Activated CD4-positive, alpha-beta T cell treated with anti-CD3 and anti-CD28 coated beads for 36 hours (primary cell): ENCODE measurements around the gene CRYGN. TPM values are rescaled to one million over a fixed set of nuclear protein-coding genes. Genes with fewer than 3 reads are reported as not detected.

Experiments
- ATAC-seq: fragments of 200-7000 bp; cut with Tn5 transposase; one replicate; pipeline ENCODE4 v1.10.0; 2021; ENCODE audit warnings: mild to moderate bottlenecking, moderate library complexity
- CTCF ChIA-PET: fragments of 350-600 bp; sonication (Branson Sonifier 250); formaldehyde crosslinking; loops from one replicate; lab custom pipeline; 2021; ENCODE audit warnings: antibody characterized with exemption; lab: Charles Lee
- POLR2A ChIA-PET: fragments of 350-600 bp; sonication (Branson Sonifier 250); formaldehyde crosslinking; loops from one replicate; lab custom pipeline; 2021; ENCODE audit warnings: antibody characterized with exemption, inconsistent platforms; lab: Charles Lee
- DNase-seq: peaks from one replicate; pipeline ENCODE4 v3.0.0-alpha.2; 2020
- H3K27ac Mint-ChIP-seq: one replicate; pipeline ENCODE4 v1.8.0; 2021; ENCODE audit warnings: mixed read lengths
- H3K27me3 Mint-ChIP-seq: one replicate; pipeline ENCODE4 v1.8.0; 2021; ENCODE audit warnings: mixed read lengths
- H3K36me3 Mint-ChIP-seq: one replicate; pipeline ENCODE4 v1.8.0; 2021; ENCODE audit warnings: low read depth, mixed read lengths
- H3K4me1 Mint-ChIP-seq: one replicate; pipeline ENCODE4 v1.8.0; 2021; ENCODE audit warnings: mixed read lengths
- H3K4me3 Mint-ChIP-seq: one replicate; pipeline ENCODE4 v1.8.0; 2021; ENCODE audit warnings: mild to moderate bottlenecking, moderate library complexity, mixed read lengths
- H3K9me3 Mint-ChIP-seq: one replicate; pipeline ENCODE4 v1.8.0; 2021; ENCODE audit warnings: low read depth, mixed read lengths
- intact Hi-C, 2 experiments: fragments of 100-400 bp; cut with DNase I in 1 of 2; cut with micrococcal nuclease in 1 of 2; formaldehyde crosslinking; loops; one replicate each; pipeline versions ENCODE4 v1.14.2 to v1.15.1; 2022 to 2024; cut with DNase I, micrococcal nuclease
- total RNA-seq, 2 experiments: library from RNA; stranded (reverse); gene quantifications; one replicate each; pipeline ENCODE4 v1.2.3, GENCODE V29; 2021

Gene CRYGN
- total RNA-seq, 2 experiments from 2014 or later, result 0.11 TPM; not detected in 1

DNA sequence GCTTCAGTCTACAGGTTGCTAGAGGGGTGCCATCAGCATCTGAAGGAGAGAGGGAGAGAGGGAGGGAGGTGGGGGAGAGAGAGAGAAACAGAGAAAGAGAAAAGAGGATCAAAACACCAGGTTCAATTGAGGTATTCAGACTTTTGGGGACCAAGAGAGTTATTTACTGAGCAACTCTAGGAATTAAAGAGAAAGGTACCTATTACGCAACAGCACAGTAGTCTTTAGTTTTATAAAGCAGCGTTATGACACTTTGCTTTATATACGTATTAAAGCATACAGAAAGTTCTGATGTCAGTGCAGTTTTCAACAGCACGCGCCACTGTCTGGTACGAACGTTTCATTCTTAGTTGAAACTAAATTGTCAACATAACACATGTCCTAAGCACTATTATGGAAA, 37.9 kb upstream of the CRYGN start:
- Mint-ChIP-seq H3K36me3 (peaks cover 45% of the 10 kb centered on the region), H3K9me3 (no peaks in the 10 kb centered on the region), H3K27me3 (no peaks in the 10 kb centered on the region)

DNA sequence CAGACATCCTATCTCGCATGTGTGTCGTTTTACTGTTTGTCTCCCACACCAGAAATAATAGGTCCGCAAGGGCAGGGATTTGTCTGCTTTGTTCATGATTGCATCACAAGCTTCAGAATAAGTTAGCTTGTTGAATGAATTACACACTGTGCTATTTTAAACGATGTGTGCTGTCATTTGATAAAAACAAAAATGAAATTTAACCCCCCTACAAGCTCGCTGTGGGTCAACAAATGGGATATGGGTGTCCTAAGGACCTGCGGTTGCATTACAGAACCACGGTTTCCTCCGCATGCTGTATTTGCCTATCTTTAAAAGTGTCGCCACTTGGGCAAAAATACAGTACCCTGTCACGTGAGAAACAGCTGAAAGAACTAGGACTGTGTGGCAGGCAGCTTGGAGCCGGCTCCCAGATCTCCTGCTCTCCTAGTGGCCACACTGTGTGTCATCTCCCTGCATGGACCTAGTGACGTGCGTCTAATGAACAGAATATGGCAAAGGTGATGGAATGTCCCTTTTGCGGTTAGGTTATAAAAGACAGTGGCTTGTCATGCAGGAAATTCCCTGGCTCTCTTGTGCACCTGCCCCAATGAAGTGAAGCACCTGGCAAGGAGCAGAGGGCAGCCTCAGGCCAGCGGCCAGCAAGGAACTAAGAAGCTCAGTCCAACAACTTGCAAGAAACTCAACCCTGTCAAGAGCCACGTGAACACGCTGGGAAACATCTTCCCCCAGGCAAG, 32.9 kb upstream of the CRYGN start:
- Mint-ChIP-seq H3K9me3 (no peaks in the 10 kb centered on the region), H3K27ac (peak overlapping the region; percentile 53), H3K36me3 (peaks cover 65% of the 10 kb centered on the region), H3K4me3 (no peak overlapping the region), H3K4me1 (peaks cover 44% of the 10 kb centered on the region), H3K27me3 (no peaks in the 10 kb centered on the region)
- CTCF ChIA-PET, result interaction anchor here (0.6 to 1.6 kb wide), 3 partner anchors 12 to 37 kb away, joined by 3 to 5 read pairs (median 3); no protein-coding TSS in a partner anchor
- DNase-seq (no peak), ATAC-seq (no peak)
- intact Hi-C loops, result loop anchor here (2.0 to 5.0 kb wide), 2 partner anchors 44 to 58 kb away; partner anchors contain the start of gene RHEB (in 1 of the 2)
- POLR2A ChIA-PET, result no interaction called here

More for the DNA sequence above, 37.9 kb upstream of the CRYGN start:
- intact Hi-C loops, result no loop called here
- H3K4me1 Mint-ChIP-seq, result peaks cover 22% of the 10 kb centered on the region
- no peak overlapping the region for H3K4me3 Mint-ChIP-seq
- ChIA-PET POLR2A (no interaction called here), CTCF (interaction anchor here (0.6 to 1.8 kb wide), 3 partner anchors 16 to 30 kb away, joined by 3 to 4 read pairs (median 3); no protein-coding TSS in a partner anchor)
- H3K27ac Mint-ChIP-seq, result no peak overlapping the region
- ATAC-seq (no peak), DNase-seq (no peak)

DNA sequence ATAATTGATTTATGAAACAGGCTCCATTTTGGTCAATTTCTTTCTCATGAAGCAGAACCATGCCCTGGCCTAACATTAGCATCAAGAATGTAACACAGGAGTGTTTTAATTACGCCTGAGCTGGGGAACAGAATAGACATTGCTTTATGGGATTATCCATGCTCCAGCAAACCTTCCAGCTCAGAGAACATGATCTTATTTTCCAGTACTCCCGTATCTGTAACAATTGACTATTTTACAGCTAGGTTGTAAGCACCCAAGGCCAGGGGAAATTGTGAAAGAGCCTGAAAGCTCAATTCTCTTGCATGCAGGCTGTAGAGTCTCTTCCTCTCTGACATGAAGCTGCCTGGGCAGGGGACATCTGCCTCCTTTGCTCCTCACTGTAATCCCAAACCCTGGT, 30.8 kb upstream of the CRYGN start:
- ATAC-seq, result no peak
- DNase-seq, result no peak
- intact Hi-C loops, result loop anchor here (2.0 to 5.0 kb wide), 2 partner anchors 44 to 47 kb away; partner anchors contain the start of gene RHEB (in 1 of the 2)
- H3K27ac Mint-ChIP-seq, result no peak overlapping the region
- H3K4me1 Mint-ChIP-seq, result peaks cover 44% of the 10 kb centered on the region
- H3K4me3 Mint-ChIP-seq, result no peak overlapping the region
- CTCF ChIA-PET, result interaction anchor here (0.7 to 1.0 kb wide), 2 partner anchors 16 to 683 kb away, joined by 3 read pairs; no protein-coding TSS in a partner anchor
- H3K9me3 Mint-ChIP-seq, result no peaks in the 10 kb centered on the region
- H3K27me3 Mint-ChIP-seq, result no peaks in the 10 kb centered on the region
- H3K36me3 Mint-ChIP-seq, result peaks cover 73% of the 10 kb centered on the region
- POLR2A ChIA-PET, result interaction anchor here (0.6 kb wide), 1 partner anchor 47 kb away, joined by 3 read pairs; no protein-coding TSS in a partner anchor

DNA sequence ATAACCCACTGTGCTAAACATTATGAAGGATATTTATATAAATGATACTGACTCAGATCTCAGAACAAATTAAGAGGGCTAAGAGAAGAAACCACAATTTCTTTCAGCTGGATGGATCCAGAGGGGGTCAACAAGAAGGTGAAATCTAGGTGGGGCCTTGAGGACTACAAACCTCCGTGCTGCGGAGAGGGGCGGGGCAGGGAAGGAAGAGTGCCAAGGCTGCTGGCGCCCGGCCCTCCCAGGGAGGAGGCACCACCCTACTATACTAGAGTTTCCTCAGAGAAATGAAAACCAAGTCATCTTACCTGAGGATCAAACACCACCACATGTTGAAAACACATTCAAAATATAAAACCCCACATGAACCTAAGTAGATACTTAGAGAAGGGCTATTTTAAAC, 29.3 kb upstream of the CRYGN start:
- POLR2A ChIA-PET, result no interaction called here
- no peak for DNase-seq
- H3K27ac Mint-ChIP-seq, result no peak overlapping the region
- no peak for ATAC-seq
- no peaks in the 10 kb centered on the region for H3K27me3 Mint-ChIP-seq
- CTCF ChIA-PET, result no interaction called here
- no peak overlapping the region for H3K4me3 Mint-ChIP-seq
- H3K4me1 Mint-ChIP-seq, result peaks cover 44% of the 10 kb centered on the region
- intact Hi-C loops, result no loop called here
- no peaks in the 10 kb centered on the region for H3K9me3 Mint-ChIP-seq
- peaks cover 83% of the 10 kb centered on the region for H3K36me3 Mint-ChIP-seq

DNA sequence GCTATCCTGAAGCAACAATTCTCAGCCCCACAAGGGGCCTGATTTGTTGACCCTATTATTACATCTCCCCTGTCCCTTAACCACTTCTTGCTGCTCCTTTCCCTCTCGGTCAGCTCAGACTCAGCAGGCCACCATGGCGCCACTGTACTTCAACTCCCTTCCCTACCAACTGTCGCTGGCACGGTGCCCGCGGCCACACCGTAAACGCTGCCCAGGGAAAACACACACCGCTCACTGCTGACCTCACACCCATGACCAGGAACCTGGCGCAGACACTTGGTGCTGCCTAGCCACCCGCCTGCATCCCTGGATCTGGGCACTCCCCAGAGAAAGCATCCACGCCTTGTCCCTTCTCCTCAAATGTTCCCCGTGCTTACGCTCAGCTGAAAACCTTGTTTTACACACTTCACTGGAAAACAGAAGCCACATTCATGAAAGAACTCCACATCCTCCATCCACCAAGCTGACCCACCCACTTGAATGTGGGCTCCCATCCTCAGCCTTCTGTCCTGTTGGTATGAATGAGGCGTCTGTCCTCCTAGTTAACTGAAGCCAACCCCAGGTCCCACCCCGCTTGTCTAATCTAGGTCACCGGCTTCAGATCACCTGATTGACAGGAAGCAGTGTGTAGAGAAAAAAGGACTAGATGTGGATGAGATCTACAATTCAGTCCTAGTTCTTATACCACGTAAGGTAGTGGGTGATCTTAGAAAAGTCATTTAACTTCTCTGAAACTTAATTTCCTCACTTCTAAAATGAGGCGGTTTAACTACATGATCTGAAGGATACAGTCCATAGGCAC, 28.5 kb upstream of the CRYGN start:
- H3K9me3 Mint-ChIP-seq, result peaks cover 7% of the 10 kb centered on the region
- DNase-seq (no peak), ATAC-seq (no peak)
- intact Hi-C loops, result no loop called here
- H3K27ac Mint-ChIP-seq, result peak overlapping the region; percentile 40
- CTCF ChIA-PET, result interaction anchor here (1.2 kb wide), 1 partner anchor 24 kb away, joined by 3 read pairs; no protein-coding TSS in a partner anchor
- no peak overlapping the region for H3K4me3 Mint-ChIP-seq
- H3K27me3 Mint-ChIP-seq, result no peaks in the 10 kb centered on the region
- peaks cover 80% of the 10 kb centered on the region for H3K36me3 Mint-ChIP-seq
- POLR2A ChIA-PET, result no interaction called here
- peaks cover 37% of the 10 kb centered on the region for H3K4me1 Mint-ChIP-seq

DNA sequence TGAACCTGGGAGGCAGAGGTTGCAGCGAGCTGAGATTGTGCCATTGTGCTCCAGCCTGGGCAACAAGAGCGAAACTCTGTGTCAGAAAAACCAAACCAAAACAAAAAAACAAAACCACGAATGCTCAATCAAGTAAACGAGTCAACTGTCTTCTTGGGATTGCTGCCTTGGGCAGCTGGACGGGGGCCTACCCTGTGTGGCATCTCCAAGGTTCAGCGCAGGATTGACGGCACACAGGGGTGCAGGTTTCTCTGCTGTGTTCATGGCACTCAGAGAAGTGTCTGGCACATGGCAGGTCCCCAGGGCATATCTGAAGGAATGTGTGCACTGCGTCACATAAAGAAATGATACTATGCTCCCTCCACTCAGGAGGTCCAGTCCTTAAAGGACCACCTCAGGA, 25.2 kb upstream of the CRYGN start:
- Mint-ChIP-seq H3K27ac (no peak overlapping the region), H3K27me3 (peaks cover 4% of the 10 kb centered on the region), H3K4me3 (no peak overlapping the region), H3K9me3 (peaks cover 23% of the 10 kb centered on the region), H3K4me1 (peaks cover 12% of the 10 kb centered on the region), H3K36me3 (peaks cover 61% of the 10 kb centered on the region)
- DNase-seq (no peak), ATAC-seq (no peak)
- intact Hi-C loops, result no loop called here
- ChIA-PET POLR2A (no interaction called here), CTCF (no interaction called here)

DNA sequence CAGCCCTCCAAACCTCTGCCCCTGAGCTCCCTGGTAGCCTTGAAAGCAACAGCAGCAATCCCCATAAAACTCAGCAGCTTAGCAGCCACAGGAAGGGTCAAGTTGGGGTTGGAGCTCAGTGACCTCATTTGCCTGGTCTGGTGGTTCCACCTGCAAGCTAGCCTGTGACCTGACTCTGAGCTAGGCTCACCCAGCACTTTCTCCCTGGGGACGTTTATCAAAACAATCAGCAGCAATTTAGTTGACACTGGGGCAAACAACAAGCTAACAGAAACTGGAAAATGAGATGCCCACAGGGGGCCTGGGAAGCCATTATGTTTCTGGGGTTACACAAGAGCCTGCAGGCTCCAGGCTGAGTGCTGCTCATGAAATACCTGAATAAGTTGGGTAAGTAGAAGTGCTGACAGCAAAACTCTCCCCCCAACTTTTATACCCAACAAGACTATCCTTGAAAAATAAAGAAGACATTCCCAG, 22.4 kb upstream of the CRYGN start:
- Mint-ChIP-seq H3K27me3 (peaks cover 4% of the 10 kb centered on the region), H3K9me3 (peaks cover 23% of the 10 kb centered on the region), H3K27ac (no peak overlapping the region), H3K4me3 (no peak overlapping the region), H3K36me3 (peaks cover 34% of the 10 kb centered on the region), H3K4me1 (no peaks in the 10 kb centered on the region)
- intact Hi-C loops, result no loop called here
- CTCF ChIA-PET, result interaction anchor here (0.7 to 1.9 kb wide), 4 partner anchors 12 to 49 kb away, joined by 3 to 4 read pairs (median 4); no protein-coding TSS in a partner anchor
- POLR2A ChIA-PET, result no interaction called here
- DNase-seq, result no peak
- ATAC-seq, result no peak

DNA sequence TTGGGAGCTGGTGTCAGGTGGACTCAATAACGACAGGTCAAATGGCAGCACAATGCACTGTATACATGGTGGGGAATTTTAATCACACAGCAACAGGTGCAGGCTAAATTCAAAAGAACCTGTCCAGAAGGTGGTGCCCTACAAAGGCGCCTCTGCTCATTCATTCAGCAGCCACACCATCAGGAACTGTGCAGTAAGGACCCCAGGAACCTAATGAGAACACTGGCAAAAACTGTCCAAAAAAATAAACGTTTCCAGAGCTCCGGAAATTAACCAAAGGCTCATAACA, 21.9 kb upstream of the CRYGN start:
- CTCF ChIA-PET, result interaction anchor here (0.7 to 1.1 kb wide), 3 partner anchors 24 to 53 kb away, joined by 3 to 5 read pairs (median 3); no protein-coding TSS in a partner anchor
- DNase-seq (no peak), ATAC-seq (no peak)
- Mint-ChIP-seq H3K4me3 (no peak overlapping the region), H3K27me3 (peaks cover 4% of the 10 kb centered on the region), H3K27ac (no peak overlapping the region), H3K9me3 (peaks cover 23% of the 10 kb centered on the region), H3K4me1 (no peaks in the 10 kb centered on the region), H3K36me3 (peaks cover 30% of the 10 kb centered on the region)
- intact Hi-C loops, result no loop called here
- POLR2A ChIA-PET, result no interaction called here

DNA sequence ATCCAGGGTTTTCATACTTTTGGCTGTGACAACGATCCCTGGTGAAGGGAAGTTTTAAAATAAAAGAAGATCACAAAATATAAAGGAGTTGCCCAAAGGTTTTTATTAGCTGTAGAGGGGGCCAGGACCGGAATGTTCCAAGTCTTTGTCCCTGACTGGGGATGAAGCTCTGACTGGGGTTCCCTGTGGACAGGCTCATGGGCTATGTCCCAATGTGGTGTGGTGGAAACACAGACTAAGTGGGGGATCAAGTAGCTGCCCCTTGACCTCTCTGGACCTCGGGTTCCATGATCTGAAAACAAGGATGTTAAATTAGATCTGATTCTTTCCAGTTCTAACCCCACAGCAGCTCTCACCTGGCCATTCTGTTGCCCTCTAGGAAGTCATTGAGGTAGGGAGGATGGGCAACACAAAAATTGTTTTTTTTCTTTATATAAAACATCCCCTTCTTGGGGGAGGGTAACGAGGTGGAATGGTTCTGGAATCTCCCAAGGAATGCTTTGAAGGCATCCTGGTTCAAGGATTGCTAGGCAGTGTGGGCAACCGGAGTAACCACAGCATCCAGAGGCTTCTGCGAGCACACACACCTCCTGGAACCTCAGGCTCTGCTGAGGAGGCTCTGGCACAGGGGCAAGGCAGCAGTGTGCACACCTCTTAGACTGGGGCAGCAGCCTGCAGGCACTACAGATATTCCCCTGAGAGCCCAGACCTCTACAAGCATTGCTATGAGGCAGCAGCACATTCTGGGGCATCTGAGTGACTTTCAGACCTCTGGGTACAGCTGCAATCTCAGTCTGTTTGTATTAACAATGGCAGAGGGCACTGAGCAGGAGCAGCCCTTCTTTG, 21.4 kb upstream of the CRYGN start:
- ATAC-seq, result no peak

DNA sequence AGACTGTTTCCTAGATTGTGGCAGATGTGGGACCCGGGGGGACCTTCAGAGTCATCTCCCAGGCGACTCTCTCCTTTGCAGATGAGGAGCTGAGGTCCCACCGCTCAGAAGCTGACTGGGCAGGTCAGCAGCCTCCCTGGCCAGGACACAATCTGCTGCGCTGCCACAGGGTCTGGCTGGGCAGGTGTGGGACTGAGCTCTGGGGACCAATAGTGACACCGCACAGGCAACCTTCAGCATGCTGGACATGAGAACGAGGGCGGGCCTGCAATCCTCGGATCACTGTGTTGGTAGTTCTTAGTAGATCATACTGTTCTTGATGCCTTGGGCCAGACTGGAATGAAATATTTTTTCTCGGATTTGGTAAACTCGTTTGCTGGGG, 20.5 kb upstream of the CRYGN start:
- Mint-ChIP-seq H3K36me3 (peaks cover 20% of the 10 kb centered on the region), H3K27ac (no peak overlapping the region), H3K4me3 (no peak overlapping the region), H3K9me3 (peaks cover 23% of the 10 kb centered on the region), H3K4me1 (no peaks in the 10 kb centered on the region), H3K27me3 (peaks cover 4% of the 10 kb centered on the region)
- CTCF ChIA-PET, result interaction anchor here (0.7 to 2.3 kb wide), 4 partner anchors 11 to 94 kb away, joined by 3 to 7 read pairs (median 4); no protein-coding TSS in a partner anchor
- intact Hi-C loops, result no loop called here
- POLR2A ChIA-PET, result no interaction called here
- ATAC-seq, result no peak
- no peak for DNase-seq

More for the DNA sequence above, 21.4 kb upstream of the CRYGN start:
- H3K4me1 Mint-ChIP-seq, result no peaks in the 10 kb centered on the region
- ChIA-PET CTCF (interaction anchor here (0.7 to 2.3 kb wide), 4 partner anchors 12 to 94 kb away, joined by 3 to 7 read pairs (median 4); no protein-coding TSS in a partner anchor), POLR2A (no interaction called here)
- peaks cover 29% of the 10 kb centered on the region for H3K36me3 Mint-ChIP-seq
- H3K27ac Mint-ChIP-seq, result no peak overlapping the region
- H3K9me3 Mint-ChIP-seq, result peaks cover 23% of the 10 kb centered on the region
- no peak for DNase-seq
- H3K4me3 Mint-ChIP-seq, result no peak overlapping the region
- intact Hi-C loops, result no loop called here
- H3K27me3 Mint-ChIP-seq, result peaks cover 4% of the 10 kb centered on the region
